ENCODE measurements around the gene METTL2B.
"Not testable (repeated sequence)": the region's sequence is repeated elsewhere in the genome, so short reads cannot be mapped to it uniquely, and the experiment has no call there.

DNA sequence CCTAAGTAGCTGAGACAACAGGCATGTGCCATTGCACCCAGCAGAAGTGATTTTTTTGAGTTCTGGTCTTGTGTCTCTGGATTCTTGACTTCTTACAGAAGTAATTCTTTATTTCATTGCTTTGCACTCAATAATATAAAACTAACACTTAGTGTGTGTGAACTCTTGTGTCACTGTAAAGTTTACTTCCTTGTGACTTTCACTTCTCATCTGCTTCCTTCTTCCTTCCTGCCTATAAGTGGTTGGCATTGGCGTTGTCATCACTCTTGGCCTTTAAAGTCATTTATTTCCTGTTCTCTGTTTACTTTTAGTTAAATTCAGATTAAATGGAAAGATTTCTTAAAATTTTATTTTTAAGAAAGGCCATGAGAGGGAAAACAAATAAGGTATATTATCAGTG lies 66.8 kb downstream of the METTL2B start:
- TF ChIP-seq, protein P1, sequence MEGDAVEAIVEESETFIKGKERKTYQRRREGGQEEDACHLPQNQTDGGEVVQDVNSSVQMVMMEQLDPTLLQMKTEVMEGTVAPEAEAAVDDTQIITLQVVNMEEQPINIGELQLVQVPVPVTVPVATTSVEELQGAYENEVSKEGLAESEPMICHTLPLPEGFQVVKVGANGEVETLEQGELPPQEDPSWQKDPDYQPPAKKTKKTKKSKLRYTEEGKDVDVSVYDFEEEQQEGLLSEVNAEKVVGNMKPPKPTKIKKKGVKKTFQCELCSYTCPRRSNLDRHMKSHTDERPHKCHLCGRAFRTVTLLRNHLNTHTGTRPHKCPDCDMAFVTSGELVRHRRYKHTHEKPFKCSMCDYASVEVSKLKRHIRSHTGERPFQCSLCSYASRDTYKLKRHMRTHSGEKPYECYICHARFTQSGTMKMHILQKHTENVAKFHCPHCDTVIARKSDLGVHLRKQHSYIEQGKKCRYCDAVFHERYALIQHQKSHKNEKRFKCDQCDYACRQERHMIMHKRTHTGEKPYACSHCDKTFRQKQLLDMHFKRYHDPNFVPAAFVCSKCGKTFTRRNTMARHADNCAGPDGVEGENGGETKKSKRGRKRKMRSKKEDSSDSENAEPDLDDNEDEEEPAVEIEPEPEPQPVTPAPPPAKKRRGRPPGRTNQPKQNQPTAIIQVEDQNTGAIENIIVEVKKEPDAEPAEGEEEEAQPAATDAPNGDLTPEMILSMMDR (IDR thresholded peaks at IDR 0.05) = not testable (repeated sequence)
- TF ChIP-seq POLR2A (IDR thresholded peaks at IDR 0.05) = not testable (repeated sequence)
